ENCODE data around the gene ADAMTSL1. TPM values are rescaled to one million over a fixed set of nuclear protein-coding genes. Genes with fewer than 3 reads are reported as not detected.

The ADAMTSL1 gene
- total RNA-seq, 4 donors from 2014 or later = 2.8 to 26.4 (median 9.4) TPM

DNA sequence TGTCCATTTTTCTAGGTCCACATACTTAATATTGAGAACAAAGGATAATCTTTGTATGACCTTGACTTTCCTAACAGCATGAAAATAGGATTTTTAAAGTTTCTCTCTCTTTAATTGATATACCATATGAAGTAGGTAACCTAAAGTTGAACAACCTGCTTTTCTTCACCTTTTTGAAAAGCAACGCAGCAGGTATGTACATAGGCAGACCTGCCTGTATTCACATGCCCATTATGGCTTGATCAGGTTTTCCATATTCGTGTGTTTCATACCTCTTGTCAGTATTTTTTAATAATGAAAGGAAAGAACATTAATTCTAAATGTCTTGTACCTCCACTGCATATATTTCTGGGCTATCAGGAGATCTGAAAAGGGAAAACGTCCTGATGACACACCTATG, 1.5 kb upstream of the ADAMTSL1 start:
- Histone ChIP-seq H3K27me3 (no peaks in the 10 kb centered on the region), H3K4me1 (peaks cover 0 to 12% (median 0%) of the 10 kb centered on the region in 4 donors), H3K27ac (no peak overlapping the region), H3K36me3 (no peaks in the 10 kb centered on the region), H3K9me3 (no peaks in the 10 kb centered on the region), H3K4me3 (no peak overlapping the region)
- TF ChIP-seq, protein P1, sequence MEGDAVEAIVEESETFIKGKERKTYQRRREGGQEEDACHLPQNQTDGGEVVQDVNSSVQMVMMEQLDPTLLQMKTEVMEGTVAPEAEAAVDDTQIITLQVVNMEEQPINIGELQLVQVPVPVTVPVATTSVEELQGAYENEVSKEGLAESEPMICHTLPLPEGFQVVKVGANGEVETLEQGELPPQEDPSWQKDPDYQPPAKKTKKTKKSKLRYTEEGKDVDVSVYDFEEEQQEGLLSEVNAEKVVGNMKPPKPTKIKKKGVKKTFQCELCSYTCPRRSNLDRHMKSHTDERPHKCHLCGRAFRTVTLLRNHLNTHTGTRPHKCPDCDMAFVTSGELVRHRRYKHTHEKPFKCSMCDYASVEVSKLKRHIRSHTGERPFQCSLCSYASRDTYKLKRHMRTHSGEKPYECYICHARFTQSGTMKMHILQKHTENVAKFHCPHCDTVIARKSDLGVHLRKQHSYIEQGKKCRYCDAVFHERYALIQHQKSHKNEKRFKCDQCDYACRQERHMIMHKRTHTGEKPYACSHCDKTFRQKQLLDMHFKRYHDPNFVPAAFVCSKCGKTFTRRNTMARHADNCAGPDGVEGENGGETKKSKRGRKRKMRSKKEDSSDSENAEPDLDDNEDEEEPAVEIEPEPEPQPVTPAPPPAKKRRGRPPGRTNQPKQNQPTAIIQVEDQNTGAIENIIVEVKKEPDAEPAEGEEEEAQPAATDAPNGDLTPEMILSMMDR (IDR thresholded peaks at IDR 0.05) = no peak
- no peak for TF ChIP-seq POLR2A (IDR thresholded peaks at IDR 0.05)
- no peak for DNase-seq

DNA sequence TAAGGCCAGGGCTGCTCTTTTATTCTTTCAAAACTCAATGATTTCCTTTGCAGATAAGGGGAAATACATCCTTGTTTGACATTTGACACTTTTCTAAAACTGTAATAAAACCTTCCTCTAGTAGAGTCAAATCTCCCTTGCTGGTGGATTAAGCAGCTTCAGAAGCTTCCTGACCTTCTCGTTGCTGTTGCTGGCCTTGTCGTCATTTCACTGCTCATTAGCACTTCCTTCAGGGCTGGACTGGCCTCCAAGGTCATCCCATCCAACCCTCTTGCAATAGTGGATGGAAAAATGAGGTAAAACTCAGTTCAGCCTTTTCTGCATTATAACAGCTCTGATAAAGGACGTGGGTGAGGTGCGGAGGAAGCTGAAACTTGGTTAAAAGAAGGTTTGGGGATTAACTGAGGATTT, 1.1 kb upstream of the ADAMTSL1 start:
- Histone ChIP-seq H3K4me3 (no peak overlapping the region), H3K9me3 (no peaks in the 10 kb centered on the region), H3K4me1 (peaks cover 0 to 12% (median 0%) of the 10 kb centered on the region in 4 donors), H3K36me3 (no peaks in the 10 kb centered on the region), H3K27ac (no peak overlapping the region), H3K27me3 (no peaks in the 10 kb centered on the region)
- TF ChIP-seq, protein P1 (IDR thresholded peaks at IDR 0.05) = no peak
- TF ChIP-seq POLR2A (IDR thresholded peaks at IDR 0.05) = no peak
- DNase-seq = no peak

DNA sequence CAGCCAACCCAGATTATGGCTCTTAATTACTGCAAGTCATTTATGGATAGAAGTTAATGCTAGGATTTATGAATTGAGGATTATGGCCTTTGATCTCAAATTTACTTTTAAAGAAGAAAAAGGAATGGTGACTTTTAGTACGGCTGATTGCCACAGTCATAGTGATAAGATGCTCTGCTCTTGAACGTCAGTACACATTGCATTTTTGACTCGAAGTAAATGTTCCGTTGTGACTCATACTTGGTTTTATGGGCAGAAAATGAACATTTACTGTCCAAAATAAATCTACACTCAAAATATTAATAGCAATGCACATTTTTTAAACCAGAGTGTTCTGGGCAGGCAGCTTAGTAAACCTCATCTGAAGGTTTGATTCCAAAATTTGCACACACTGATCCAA, 830 bp downstream of the ADAMTSL1 start:
- H3K4me1 ChIP-seq = peaks cover 0 to 12% (median 0%) of the 10 kb centered on the region in 4 donors
- H3K27me3 ChIP-seq = no peaks in the 10 kb centered on the region
- TF ChIP-seq, protein P1 (IDR thresholded peaks at IDR 0.05) = no peak
- TF ChIP-seq POLR2A (IDR thresholded peaks at IDR 0.05) = no peak
- no peak for DNase-seq
- H3K9me3 ChIP-seq = no peaks in the 10 kb centered on the region
- no peak overlapping the region for H3K27ac ChIP-seq
- peak overlapping the region in 1 of 4 donors; percentile 35 for H3K4me3 ChIP-seq
- no peaks in the 10 kb centered on the region for H3K36me3 ChIP-seq

DNA sequence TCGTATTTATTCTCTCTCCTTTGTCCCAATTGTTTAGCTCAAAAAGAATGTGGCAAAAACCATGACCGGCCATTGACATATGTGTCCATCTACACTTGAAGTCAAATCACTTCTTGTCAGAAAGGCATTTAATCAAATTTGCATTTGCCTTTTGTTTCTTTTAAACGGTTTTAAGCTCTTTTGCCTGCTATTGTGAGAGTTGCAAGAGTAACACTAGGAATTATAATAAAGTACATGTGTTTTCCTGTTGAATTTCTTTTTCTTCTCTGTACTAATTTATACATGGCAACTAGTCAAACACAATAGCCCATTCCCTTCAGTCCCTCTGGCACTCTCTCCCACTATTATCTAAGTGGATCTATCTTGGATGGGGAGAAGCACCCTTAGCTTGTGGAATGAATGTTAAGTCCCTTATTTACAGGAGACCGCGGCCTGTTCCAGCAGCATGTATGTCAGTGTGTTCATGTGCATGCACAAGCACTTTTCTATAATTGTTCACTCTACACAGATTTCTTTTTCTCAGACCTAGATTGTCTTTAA, 3.2 kb downstream of the ADAMTSL1 start:
- no peaks in the 10 kb centered on the region for H3K9me3 ChIP-seq
- no peak for DNase-seq
- TF ChIP-seq, protein P1 (IDR thresholded peaks at IDR 0.05) = no peak
- TF ChIP-seq POLR2A (IDR thresholded peaks at IDR 0.05) = no peak
- peaks cover 0 to 12% (median 0%) of the 10 kb centered on the region in 4 donors for H3K4me1 ChIP-seq
- H3K27me3 ChIP-seq = no peaks in the 10 kb centered on the region
- H3K4me3 ChIP-seq = no peak overlapping the region
- H3K36me3 ChIP-seq = no peaks in the 10 kb centered on the region
- H3K27ac ChIP-seq = no peak overlapping the region

DNA sequence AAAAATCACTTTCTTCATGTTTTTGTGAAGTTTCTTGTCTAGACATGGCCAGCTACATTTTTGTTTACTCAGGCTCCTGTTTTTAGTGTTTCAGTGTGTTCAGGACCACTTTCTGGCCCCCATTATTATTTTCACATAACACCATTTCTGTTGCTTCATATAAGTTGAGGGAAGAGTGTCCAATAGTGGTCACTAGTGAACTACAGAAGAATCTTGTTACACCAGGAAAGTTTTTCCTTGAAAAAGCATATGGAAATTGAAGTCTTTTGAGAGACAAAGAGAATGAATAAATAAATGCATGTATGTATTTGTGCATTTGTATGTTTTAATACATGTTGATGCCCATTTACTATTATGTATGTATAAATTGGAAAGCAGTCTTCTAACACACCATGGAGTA, 3.8 kb downstream of the ADAMTSL1 start:
- H3K4me1 ChIP-seq = peaks cover 0 to 12% (median 0%) of the 10 kb centered on the region in 4 donors
- H3K27me3 ChIP-seq = no peaks in the 10 kb centered on the region
- no peak overlapping the region for H3K27ac ChIP-seq
- H3K9me3 ChIP-seq = no peaks in the 10 kb centered on the region
- no peak overlapping the region for H3K4me3 ChIP-seq
- TF ChIP-seq, protein P1 (IDR thresholded peaks at IDR 0.05) = no peak
- no peak for TF ChIP-seq POLR2A (IDR thresholded peaks at IDR 0.05)
- DNase-seq = no peak
- H3K36me3 ChIP-seq = no peaks in the 10 kb centered on the region
